NCI-H1105 (cell line): Measurements from ENCODE around the gene UBASH3B.
"Not testable (repeated sequence)": the region's sequence is repeated elsewhere in the genome, so short reads cannot be mapped to it uniquely, and the experiment has no call there.

ENCODE experiments used
- DNase-seq: peaks from one replicate; lab custom pipeline; 2025; lab: John Stamatoyannopoulos, UW

Gene UBASH3B

DNA sequence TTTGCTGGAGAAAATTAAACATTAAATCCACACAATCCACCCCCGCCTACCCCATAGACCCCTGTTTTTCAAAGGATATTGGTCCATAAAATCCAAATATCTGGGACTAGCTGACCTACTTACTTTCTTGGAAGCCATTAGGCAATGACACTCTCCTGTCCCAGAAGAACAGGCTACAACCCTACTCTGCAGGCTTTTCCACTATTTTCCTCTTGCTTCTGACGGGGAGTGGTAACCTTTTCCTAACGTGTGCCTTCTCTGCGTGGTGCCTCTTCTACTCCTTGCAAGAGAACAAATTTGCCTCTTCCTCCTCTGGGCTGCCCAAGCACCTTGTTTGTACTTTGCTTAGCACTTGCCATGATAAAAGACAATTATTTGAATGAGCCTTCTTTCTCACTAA is 51.6 kb downstream of the UBASH3B start:
- DNase-seq: no peak

DNA sequence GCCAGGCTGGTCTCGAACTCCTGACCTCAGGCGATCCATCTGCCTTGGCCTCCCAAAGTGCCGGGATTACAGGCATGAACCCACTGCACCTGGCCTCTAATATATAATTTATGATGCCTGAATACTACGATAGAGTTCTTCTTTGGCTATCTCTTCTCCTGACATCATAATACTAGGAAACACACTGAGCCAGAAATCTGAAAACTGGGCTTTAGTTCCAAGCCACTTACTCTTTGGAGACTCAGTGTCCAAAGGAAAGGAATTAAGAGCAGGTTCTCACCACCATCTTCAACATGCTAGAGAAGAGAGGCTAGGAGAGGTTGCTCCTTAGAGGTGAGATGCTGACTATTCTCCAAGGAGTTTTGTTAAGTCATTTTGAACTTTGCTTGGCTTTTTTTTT is 52.4 kb downstream of the UBASH3B start:
- DNase-seq: no peak

DNA sequence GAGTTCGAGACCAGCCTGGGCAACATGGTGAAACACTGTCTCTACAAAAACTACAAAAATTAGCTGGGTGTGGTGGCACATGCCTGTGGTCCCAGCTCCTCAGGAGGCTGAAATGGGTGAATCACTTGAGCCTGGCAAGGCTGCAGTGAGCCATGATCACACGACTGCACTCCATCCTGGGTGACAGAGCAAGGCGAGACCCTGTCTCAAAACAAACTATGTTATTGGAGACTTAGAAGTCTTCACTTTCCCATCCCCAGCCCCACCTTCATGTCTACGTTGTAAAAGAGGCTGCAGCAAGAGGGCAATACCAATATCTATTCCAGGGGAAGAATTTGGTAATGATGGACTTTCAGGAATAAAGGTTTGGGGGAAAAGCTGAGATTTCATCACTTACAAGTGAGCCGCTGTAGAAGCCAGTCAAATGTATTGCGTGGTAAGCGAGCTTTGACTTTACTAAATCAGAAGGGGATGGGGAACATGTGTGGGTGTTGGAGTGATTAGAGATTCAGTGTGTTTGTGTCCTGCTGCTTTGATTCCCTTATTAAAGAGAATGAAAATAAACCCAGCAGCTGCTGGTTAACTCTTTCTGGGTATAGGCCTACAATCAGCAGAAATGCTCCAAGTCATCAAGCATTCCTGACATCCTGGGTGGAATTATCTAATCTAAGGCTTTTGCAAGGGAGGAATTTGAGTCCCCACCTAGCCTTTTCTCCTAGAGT is 53.7 kb downstream of the UBASH3B start:
- no peak for DNase-seq

DNA sequence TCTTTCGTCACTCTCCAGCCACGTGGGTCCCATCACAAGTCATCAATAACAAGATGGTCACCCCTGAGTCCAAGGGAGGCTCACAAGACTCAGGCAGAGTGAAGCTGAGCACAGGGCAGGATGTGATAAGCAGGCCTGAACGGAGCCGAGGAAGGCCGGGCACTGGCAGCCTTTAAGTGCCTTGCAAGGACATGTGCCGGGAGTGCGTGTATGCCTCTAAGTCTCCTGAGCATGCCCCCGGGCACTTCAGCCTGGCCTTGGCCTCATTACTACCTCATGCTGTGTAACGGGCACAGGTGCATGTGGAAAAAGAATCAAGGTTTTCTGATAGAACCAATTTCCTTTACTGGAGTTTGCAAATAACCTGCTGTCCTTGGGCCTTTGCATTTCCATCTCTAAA is 55.8 kb downstream of the UBASH3B start:
- DNase-seq: no peak

DNA sequence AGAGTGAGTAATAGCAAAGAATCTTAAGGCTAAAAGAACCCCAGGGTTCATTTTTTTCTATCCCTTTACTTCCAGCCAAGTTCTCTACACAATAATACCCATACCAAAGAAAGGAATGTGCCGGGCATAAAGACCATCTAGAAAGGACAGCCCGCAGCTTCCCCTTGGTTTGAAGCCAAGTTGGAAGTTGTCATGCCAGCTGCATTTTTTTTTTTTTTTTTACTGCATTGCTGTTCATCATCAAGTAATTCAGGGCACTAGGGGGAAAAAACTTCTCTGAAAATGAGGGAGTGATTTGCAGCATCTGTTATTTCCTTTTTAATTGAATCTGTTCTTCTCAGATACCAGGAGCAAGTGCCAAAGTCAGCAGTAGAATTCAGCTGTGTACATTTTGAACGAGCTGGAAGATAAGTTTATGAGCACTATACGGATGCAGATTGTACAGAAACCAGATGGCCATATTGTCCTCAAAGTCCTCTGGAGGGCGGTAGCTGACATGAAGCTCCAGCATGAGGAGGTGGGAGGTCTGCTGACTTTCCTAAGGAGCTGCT is 56.4 kb downstream of the UBASH3B start:
- DNase-seq: no peak

DNA sequence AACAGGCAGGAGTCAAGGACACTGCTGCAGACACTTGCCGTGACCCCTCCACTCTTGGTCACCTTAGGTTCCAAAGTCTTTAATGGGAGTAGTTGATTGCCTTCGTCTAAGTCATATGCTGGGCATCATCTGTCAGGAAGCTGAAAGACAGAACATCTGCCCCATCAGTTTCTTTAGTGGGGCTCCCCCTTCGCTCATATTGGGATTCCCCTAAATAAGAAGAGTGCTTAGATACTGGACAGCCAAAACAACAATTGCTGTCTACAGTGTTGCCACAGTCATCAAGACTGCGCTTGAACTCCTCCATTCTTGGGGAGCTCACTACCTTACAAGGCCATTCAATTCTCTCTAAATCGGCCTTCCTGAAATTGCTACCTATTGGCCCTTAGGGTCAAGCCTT is 58.5 kb downstream of the UBASH3B start:
- DNase-seq: no peak

DNA sequence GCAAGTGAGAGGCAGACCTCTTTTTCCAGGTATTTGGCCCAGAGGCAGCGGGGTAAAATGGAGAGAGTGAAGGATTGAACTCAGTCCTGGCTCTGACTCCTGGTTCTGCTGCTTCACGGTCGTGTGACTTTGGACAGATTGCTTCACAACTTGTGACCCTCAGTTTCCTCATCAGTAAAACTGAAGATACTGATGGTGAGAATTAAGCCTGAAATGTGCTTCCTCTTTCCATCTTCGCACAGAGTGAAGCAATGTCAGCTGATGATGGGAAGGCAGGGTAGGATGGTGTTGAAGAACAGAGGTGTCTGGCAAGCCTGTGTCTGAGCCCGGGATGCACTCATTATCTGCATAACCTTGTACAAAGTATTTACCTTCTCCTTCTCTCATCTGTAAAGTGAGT is 59.0 kb downstream of the UBASH3B start:
- no peak for DNase-seq

DNA sequence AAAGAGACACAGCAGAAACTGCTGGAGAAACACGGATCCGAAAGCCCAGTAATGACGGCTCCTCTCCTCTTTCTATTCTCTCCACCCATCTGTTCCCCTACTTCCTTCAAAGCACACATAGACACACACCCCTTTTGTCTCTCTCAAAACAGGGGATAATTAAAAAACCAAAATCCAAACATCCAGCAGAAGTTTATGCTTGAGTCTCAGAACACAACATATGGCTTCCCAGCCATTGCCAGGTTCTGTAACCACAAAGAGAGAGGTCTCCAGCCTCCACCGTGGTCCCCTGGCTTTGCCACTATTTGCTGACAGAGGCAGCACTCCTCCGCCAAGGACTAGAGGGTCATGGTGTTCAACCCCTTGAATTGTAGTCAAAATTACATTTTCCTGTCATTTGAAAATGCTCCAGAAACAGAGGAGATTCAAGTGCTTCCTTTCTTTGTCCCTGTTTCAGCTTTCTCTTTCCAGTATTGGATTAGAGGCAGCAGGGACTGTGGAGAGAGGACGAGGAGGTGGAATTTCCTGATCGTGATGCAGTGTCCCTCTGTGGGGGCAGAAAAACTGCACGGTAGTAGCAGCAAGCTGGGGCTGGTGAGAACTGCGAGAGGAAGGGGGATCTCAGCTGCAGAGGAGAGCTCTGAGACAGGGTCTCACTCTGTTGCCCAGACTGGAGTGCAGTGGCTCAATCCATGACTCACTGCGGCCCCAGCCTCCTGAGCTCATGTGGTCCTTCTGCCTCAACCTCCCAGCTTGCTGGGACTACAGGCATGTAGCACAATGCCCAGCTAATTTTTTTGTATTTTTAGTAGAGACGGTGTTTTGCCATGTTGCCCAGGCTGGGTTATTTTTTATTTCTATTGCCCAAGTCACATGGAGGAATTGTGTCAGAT is 60.3 kb downstream of the UBASH3B start:
- no peak for DNase-seq

DNA sequence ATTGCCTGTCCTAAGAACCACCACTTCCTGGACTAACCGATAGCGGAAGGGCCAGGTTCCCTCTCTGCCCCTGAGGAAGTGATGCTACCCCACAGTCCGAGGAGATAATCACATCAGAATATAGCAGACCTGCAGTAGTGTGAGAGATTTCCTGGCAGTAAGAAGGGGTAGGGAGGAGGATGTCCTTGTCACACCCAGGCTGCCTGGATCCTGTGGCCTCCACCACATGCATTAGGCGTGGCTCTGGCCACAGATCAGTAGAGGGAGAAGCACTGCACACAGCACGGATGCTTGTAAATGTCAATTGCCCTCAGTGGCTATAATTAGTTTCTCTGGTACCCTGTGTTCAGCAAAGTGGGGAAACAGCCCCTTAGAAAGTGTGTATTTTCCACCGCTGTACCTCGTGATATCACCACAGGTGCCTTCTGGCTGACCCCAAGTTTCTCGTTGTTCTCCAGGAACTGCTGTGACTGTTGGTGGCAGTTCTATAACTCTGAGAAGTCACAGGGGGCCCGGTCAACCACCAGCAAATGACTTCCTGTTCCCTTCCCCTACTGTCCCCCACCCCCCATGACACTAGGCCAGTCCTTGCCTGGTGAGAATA is 61.8 kb downstream of the UBASH3B start:
- DNase-seq: no peak

DNA sequence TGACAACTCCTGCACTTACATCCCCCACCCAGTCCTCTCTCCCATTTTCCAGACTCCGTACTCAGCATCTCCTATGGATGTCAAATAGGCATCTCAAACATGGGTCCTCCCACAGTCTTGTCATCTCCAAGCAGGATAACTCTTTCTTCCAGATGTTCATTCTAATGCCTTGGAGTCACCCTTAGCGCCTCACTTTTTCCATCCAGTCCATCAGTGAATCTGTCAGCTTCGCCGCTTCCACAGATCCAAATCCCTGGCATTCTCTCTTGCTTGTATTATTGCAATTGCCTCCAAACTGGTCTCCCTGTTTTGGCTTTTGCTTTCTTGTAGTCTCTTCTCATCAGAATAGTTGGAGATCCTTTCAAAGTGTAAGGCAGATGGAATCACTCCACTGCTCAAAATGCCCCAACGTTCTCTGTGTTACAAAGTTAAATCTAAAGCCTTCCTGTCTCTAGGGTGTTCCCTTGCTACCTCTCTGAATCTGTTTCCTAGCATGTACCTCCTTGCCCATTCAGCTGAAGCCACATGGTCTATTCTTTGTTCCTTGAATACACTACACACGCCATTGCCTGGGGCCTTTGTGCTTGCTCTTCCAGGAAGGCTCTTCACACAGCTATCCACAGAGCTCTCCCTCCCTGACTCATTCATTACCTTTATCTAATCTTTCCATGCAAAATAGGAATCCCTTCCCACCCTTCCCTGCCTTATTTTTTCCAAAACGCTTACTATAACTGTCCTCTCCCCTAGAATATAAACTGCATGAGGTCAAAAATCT is 64.8 kb downstream of the UBASH3B start:
- no peak for DNase-seq

DNA sequence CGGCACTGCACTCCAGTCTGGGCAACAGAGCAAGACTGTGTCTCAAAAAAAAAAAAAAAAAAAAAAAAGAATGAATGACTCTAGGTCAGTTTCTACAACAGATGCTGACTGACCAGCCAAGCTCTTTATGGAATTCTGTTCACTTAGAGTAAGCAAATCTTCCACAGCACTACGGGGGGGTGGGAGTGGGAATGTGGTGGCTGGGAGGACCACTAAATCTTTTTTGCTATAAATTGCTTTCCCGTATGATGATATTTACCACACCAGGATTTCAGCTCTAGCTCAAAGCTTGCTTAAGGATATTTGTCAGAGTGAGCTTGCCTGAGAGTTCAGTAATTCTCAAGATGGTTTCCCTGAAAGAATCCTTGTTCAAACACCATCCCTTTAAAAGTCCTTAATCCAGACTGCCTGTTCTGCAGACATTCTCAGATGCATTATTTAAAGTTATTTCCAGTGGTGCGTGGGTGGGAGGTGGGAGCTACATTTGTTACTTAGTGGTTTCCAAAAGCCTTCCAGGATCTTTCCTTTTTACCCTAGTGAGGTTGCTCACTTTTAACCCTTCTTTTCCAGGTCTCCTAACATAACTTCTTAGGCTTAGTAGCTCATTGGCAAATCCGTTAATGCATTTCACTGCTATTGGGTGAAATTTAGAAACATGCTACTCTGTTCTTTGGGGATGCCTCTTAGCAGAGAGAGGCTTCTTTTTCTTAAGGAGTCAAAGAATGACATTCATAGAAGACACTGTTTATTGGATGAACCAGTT is 65.9 kb downstream of the UBASH3B start:
- no peak for DNase-seq

DNA sequence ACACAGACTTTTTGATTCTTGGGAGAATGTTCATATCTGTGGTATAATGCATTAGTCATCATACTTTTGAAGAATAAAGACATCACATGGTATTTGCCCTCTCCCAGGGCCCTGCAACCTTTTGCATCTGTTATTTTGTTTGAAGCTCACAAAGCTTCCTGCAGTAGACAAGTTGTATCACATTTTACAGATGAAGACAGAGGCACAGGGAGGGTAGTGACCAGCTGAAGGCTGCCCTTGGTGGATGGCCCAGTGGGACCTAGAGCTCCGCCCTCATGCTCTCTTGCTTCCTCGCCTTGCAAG is 66.4 kb downstream of the UBASH3B start:
- no peak for DNase-seq

DNA sequence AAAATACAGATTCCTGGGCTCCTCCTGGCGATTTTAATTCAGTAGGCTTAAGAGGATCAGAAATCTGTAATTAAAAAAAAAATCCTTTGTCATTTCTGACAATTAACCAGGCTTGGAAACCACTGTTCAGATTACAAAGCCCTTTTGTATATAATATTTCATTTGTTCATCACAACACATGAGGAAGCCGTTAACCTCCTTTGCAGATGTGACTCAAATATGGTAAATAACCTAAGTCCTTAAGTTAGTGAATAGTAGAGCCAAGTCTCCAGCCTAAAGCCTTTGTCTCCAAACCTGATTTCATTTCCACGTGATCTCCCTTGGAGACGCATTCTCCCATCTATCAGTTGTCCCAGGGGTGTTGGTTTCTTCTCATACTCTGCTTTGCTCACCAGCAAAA is 67.6 kb downstream of the UBASH3B start:
- DNase-seq: no peak

DNA sequence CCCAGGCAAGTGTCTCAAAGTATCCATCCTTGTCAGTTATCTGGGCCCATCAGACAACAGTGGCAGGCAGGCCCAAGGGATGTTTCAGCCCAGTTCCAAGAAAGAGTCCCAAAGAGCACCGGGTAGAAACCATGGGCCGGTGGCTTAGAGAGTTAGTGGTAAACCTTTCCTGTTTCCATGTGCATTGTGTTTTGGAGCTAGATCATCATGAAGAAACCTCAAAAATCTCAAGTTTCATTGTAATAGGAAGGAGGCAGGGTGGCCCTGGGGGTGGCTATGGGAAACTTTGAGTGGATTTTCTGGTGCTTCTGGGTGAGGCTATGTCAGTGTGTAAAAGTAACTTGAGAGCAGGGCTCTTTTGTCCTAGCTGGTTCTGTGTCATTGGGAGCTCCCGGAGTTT is 68.1 kb downstream of the UBASH3B start:
- DNase-seq: no peak

DNA sequence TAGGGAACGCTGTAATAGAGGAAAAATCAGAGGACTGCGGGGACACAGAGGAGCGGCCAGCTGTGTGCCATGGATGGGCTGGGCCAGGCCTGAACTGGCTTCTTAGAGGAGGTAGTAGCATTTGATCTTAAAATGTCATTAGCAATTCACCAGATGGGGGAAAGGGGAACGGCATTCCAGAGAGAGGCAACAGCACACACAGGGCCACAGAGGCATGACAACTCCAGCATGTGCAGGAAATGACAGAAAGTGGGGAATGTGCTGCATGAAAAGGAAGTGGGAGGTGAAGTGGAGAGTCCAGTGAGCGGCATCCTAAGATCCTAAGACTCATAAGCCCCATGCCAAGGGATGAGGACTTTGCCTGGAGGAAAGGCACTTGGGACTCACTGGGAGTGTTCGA is 69.0 kb downstream of the UBASH3B start:
- no peak for DNase-seq

DNA sequence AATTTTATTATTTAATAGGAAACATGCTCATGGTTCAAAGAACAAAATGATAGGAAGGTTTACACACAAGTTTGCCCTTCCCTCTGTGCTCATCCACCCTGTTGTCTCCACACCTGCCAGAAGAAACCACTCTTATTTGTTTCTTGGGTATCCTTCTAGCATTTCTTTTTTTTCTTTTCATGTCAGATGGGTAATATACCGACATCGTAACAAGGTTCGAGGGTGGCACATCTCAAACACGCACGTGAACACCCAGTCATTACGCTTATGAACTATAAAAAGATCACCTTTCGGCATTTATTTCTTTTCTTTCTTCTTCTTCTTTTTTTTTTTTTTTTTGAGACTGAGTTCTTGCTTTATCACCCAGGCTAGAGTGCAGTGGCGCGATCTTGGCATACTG is 70.5 kb downstream of the UBASH3B start:
- DNase-seq: no peak

DNA sequence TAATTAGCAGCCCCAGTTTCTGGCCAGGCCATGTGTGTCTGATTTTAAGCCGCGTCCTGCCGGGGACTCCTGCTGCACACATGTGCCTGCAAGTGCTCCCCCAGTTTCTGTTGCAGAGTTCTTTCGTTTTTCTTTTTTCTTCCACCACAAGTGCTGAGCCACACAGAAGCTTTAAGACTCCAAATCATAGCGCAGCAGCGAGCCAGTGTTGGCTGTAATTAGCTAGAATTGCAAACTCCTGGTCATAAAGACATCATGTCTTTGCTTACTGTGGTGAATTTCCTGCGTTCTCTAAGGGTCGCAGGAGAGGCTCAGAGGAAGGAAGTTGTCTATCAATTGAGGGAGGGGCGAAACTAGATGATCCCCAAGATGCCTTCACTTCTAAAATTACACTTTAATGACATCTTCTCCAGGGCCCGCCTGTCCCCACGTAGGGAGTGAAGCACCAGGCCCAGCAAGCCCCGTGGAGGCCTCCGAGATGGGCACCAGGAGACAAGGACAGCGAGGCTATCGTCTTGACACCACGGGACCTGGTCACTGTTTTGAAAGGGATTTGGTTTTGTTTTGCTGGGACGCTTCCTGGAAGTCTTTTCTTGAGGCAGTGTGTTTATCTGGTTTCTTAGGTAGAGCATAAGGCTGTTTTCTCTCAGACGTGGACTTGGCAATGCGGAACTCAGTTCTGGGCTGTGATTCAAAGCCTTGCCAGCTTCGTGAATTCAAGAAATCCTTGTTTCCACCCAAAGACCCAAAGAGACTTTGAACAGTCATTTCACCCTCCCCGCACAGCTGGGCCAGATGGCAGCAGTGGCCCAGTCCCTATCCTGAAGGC is 71.8 kb downstream of the UBASH3B start:
- no peak for DNase-seq

DNA sequence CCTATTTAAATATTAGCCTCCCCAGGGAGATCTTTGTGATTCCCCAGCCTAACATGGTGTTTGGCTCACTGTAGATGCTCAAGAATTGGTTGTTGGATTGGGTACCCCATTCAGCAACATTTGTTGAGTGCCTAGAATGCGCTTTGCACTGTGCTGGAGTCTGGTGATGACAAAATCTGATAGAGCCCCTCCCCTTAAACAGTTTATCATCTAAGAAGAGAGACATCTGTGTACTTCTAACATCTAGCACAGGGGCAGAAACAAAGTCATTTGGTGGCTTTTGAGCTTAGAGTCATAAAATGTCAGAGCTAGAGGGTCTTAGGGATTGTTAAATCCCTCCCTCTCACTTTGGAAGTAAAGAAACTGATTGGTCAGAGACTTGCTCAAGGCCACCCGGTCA is 73.0 kb downstream of the UBASH3B start:
- DNase-seq: no peak

DNA sequence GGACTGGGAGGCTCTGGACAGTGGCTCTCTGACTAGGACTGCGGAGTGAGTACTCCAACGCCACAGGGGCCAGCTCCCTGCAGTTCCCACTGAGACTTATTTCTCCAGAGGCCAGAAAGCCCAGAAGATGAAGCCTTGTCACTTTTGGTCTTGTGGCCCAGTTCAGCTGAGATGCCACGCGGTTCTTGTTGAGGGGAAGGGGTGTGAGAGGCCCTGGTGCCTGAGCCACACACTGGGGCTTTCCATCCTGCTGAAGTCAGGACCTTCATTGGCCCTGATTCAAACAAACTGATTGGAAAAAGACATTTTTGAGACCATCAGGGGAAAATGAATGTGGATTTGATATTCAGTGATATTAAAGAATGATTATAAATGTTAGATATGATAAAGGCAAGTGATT is 73.6 kb downstream of the UBASH3B start:
- DNase-seq: no peak

DNA sequence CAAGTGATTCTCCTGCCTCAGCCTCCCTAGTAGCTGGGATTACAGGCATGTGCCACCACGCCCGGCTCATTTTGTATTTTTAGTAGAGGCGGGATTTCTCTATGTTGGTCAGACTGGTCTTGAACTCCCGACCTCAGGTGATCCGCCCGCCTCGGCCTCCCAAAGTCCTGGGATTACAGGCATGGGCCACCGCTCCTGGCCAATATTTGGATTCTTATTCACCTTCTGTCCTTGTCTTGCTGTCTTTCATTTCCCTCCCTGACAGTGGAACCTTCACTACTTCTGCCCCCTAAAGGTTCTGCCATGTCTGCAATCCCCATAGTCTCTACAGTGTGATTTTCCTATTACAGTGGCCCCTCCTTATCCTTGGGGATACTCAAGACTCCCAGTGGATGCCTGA is 75.2 kb downstream of the UBASH3B start:
- not testable (repeated sequence) for DNase-seq

DNA sequence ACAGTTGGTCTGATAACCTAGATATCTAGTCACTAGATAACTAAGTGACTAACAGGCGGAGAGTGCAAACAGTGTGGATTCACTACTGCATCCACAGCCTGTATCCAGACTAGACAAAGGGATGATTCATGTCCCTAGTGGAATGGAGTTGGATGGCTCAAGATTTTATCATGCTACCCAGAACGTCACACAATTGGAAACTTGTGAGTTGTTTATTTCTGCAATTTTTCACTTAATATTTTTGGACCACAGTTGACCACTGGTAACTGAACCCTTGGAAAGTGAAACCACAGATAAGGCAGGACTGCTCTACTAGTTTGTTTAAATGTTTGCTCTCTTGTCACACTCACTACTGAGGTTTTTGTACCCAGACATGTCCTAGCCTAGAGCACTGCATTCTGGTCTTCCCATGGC is 76.0 kb downstream of the UBASH3B start:
- DNase-seq: no peak
